ENCODE measurements around the gene UFD1.

UFD1 gene

DNA sequence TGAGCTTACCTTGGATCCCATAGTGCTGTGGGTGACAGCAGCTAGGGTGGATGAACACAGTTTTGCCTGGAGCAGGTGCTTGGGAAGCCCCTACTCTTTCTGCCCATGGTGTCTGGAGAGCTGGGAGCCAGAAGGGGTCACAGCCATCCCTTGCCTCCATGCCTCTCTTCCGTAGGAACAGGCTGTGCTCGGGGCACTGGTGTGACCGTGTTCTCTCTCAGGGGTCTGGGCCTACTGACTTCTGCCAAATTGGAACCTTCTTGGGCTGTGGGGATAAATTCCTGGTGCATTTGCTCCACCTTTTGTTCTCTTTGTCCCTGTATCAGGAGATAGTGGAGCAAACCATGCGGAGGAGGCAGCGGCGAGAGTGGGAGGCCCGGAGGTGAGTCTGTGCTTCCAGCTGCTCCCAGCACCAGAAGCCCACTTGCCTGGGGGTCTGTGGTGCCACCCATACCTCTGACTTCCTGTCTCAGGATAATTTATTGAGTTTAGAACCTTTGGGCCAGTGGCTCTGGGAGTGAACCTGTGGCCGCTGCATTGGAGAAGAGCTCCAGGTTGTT is 15.1 kb upstream of the UFD1 start:
- Histone ChIP-seq H3K27me3 (ENCODE audit: insufficient read depth, insufficient read length) (no peaks in the 10 kb centered on the region), H3K4me1 (ENCODE audit: insufficient read depth, insufficient read length) (no peaks in the 10 kb centered on the region), H3K36me3 (ENCODE audit: insufficient read depth, insufficient read length, low read length) (peaks cover 67% of the 10 kb centered on the region), H3K9me3 (ENCODE audit: insufficient read depth, low read length) (no peaks in the 10 kb centered on the region), H3K4me3 (ENCODE audit: insufficient read length, low read depth) (no peak overlapping the region), H3K9ac (ENCODE audit: insufficient read length, low read depth) (no peak overlapping the region)
- no peak for DNase-seq (ENCODE audit: low read depth, low spot score)
- TF ChIP-seq YY1 (IDR thresholded peaks at IDR 0.05; ENCODE audit: insufficient read depth, insufficient read length) (no peak), SUZ12 (IDR thresholded peaks at IDR 0.05; ENCODE audit: extremely low read depth, insufficient read depth, insufficient read length) (no peak), ZNF274 (IDR thresholded peaks at IDR 0.05; ENCODE audit: low read depth, low read length) (no peak)

- TF ChIP-seq ZNF274 (IDR thresholded peaks at IDR 0.05; ENCODE audit: low read depth, low read length) (no peak), YY1 (IDR thresholded peaks at IDR 0.05; ENCODE audit: insufficient read depth, insufficient read length) (no peak), SUZ12 (IDR thresholded peaks at IDR 0.05; ENCODE audit: extremely low read depth, insufficient read depth, insufficient read length) (no peak)
- H3K36me3 ChIP-seq (ENCODE audit: insufficient read depth, insufficient read length, low read length): peaks cover 67% of the 10 kb centered on the region
- DNase-seq (ENCODE audit: low read depth, low spot score): no peak
- H3K27me3 ChIP-seq (ENCODE audit: insufficient read depth, insufficient read length): no peaks in the 10 kb centered on the region
- no peak overlapping the region for H3K4me3 ChIP-seq (ENCODE audit: insufficient read length, low read depth)
- no peaks in the 10 kb centered on the region for H3K9me3 ChIP-seq (ENCODE audit: insufficient read depth, low read length)
- no peak overlapping the region for H3K9ac ChIP-seq (ENCODE audit: insufficient read length, low read depth)
- H3K4me1 ChIP-seq (ENCODE audit: insufficient read depth, insufficient read length): no peaks in the 10 kb centered on the region
Observed at GRCh38 chr22:19492504-19493174, 13.6 kb upstream of the UFD1 start.

GRCh38 chr22:19490628-19491230 is 11.7 kb upstream of the UFD1 start:
- no peak overlapping the region for H3K4me3 ChIP-seq (ENCODE audit: insufficient read length, low read depth)
- peaks cover 53% of the 10 kb centered on the region for H3K36me3 ChIP-seq (ENCODE audit: insufficient read depth, insufficient read length, low read length)
- no peaks in the 10 kb centered on the region for H3K27me3 ChIP-seq (ENCODE audit: insufficient read depth, insufficient read length)

DNA sequence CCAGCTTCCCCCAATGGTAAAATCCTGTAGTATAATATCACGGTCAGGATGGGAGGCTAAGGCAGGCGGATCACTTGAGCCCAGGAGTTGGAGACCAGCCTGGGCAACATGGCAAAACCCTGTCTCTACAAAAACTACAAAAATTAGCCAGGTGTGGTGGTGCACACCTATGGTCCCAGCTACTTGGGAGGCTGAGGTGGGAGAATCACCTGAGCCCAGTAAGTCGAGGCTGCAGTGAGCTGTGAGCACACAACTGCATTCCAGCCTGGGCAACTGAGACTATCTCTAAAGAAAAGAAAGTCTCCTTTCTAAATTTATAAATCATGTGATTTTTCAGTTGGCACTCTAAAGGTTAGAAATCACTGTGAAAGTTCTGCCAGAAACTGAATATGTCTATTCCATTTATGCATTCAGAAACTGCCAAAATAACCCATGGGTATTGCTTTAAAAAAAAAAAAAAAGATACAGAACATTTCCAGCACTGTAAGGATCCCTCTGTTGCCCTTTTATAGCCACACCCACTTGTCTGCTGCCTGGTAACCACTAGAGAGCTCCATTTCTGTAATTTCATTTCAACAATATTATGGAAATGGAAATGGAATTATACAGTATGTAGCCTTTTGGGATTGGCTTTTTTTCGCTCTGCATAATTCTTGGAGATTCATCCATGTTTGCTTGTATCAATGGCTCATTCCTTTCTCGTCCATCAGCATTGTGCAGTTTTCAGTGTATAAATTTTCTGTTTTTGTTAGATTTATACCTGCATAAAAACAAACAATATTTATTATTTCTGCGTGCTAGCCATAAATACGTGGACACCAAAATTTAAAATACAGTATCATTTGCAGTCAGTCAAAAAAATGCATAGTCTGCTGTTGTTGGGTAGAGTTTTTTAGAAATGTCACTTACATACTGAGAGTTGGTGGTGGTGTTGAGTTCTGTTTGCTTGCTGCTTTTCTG is 10.2 kb upstream of the UFD1 start:
- Histone ChIP-seq H3K4me3 (ENCODE audit: insufficient read length, low read depth) (no peak overlapping the region), H3K9me3 (ENCODE audit: insufficient read depth, low read length) (no peaks in the 10 kb centered on the region), H3K36me3 (ENCODE audit: insufficient read depth, insufficient read length, low read length) (peaks cover 53% of the 10 kb centered on the region), H3K9ac (ENCODE audit: insufficient read length, low read depth) (no peak overlapping the region), H3K27me3 (ENCODE audit: insufficient read depth, insufficient read length) (no peaks in the 10 kb centered on the region), H3K4me1 (ENCODE audit: insufficient read depth, insufficient read length) (no peaks in the 10 kb centered on the region)
- TF ChIP-seq SUZ12 (IDR thresholded peaks at IDR 0.05; ENCODE audit: extremely low read depth, insufficient read depth, insufficient read length) (no peak), ZNF274 (IDR thresholded peaks at IDR 0.05; ENCODE audit: low read depth, low read length) (no peak), YY1 (IDR thresholded peaks at IDR 0.05; ENCODE audit: insufficient read depth, insufficient read length) (no peak)
- no peak for DNase-seq (ENCODE audit: low read depth, low spot score)

More at GRCh38 chr22:19490628-19491230, 11.7 kb upstream of the UFD1 start:
- Histone ChIP-seq H3K9ac (ENCODE audit: insufficient read length, low read depth) (no peak overlapping the region), H3K4me1 (ENCODE audit: insufficient read depth, insufficient read length) (no peaks in the 10 kb centered on the region), H3K9me3 (ENCODE audit: insufficient read depth, low read length) (no peaks in the 10 kb centered on the region)
- DNase-seq (ENCODE audit: low read depth, low spot score): no peak
- TF ChIP-seq ZNF274 (IDR thresholded peaks at IDR 0.05; ENCODE audit: low read depth, low read length): no peak
- no peak for TF ChIP-seq YY1 (IDR thresholded peaks at IDR 0.05; ENCODE audit: insufficient read depth, insufficient read length)
- TF ChIP-seq SUZ12 (IDR thresholded peaks at IDR 0.05; ENCODE audit: extremely low read depth, insufficient read depth, insufficient read length): no peak

GRCh38 chr22:19488285-19488684 is 9.3 kb upstream of the UFD1 start:
- H3K4me1 ChIP-seq (ENCODE audit: insufficient read depth, insufficient read length): no peaks in the 10 kb centered on the region
- DNase-seq (ENCODE audit: low read depth, low spot score): no peak
- H3K27me3 ChIP-seq (ENCODE audit: insufficient read depth, insufficient read length): no peaks in the 10 kb centered on the region
- TF ChIP-seq ZNF274 (IDR thresholded peaks at IDR 0.05; ENCODE audit: low read depth, low read length): no peak
- no peak for TF ChIP-seq SUZ12 (IDR thresholded peaks at IDR 0.05; ENCODE audit: extremely low read depth, insufficient read depth, insufficient read length)
- TF ChIP-seq YY1 (IDR thresholded peaks at IDR 0.05; ENCODE audit: insufficient read depth, insufficient read length): no peak
- H3K4me3 ChIP-seq (ENCODE audit: insufficient read length, low read depth): no peak overlapping the region
- H3K9me3 ChIP-seq (ENCODE audit: insufficient read depth, low read length): no peaks in the 10 kb centered on the region
- peaks cover 55% of the 10 kb centered on the region for H3K36me3 ChIP-seq (ENCODE audit: insufficient read depth, insufficient read length, low read length)
- no peak overlapping the region for H3K9ac ChIP-seq (ENCODE audit: insufficient read length, low read depth)

- Histone ChIP-seq H3K4me3 (ENCODE audit: insufficient read length, low read depth) (no peak overlapping the region), H3K36me3 (ENCODE audit: insufficient read depth, insufficient read length, low read length) (peaks cover 49% of the 10 kb centered on the region), H3K4me1 (ENCODE audit: insufficient read depth, insufficient read length) (no peaks in the 10 kb centered on the region), H3K9ac (ENCODE audit: insufficient read length, low read depth) (no peak overlapping the region), H3K27me3 (ENCODE audit: insufficient read depth, insufficient read length) (no peaks in the 10 kb centered on the region), H3K9me3 (ENCODE audit: insufficient read depth, low read length) (no peaks in the 10 kb centered on the region)
- DNase-seq (ENCODE audit: low read depth, low spot score): no peak
- no peak for TF ChIP-seq SUZ12 (IDR thresholded peaks at IDR 0.05; ENCODE audit: extremely low read depth, insufficient read depth, insufficient read length)
- TF ChIP-seq YY1 (IDR thresholded peaks at IDR 0.05; ENCODE audit: insufficient read depth, insufficient read length): no peak
- no peak for TF ChIP-seq ZNF274 (IDR thresholded peaks at IDR 0.05; ENCODE audit: low read depth, low read length)
Observed at GRCh38 chr22:19483481-19484244, 4.7 kb upstream of the UFD1 start.
